A549 (cell line): ENCODE measurements around the gene MSANTD1. TPM values are rescaled to one million over a fixed set of nuclear protein-coding genes. Genes with fewer than 3 reads are reported as not detected.

Experiments
- ATAC-seq, 2 experiments: fragments of 200-7000 bp in 1 of 2; fragments of >200 bp in 1 of 2; cut with Nextera tagmentation in 1 of 2; cut with Tn5 transposase in 1 of 2; 3 replicates each; pipeline versions ENCODE4 v1.8.0 to v1.9.1; 2018 to 2020; ENCODE audit warnings: mild to moderate bottlenecking in 1 of 2, moderate library complexity in 1 of 2
- CTCF ChIA-PET: fragments of 300-600 bp; sonication (Branson Sonifier 250); formaldehyde crosslinking; extraction: SDS; loops from one replicate; lab custom pipeline; 2021; ENCODE audit warnings: antibody characterized with exemption, inconsistent platforms; lab: Yijun Ruan, JAX
- POLR2A ChIA-PET: fragments of 350-600 bp; formaldehyde crosslinking; extraction: SDS; loops from one replicate; lab custom pipeline; 2021; ENCODE audit warnings: antibody characterized with exemption, inconsistent platforms; lab: Yijun Ruan, JAX
- DNase-seq, 2 experiments: peaks; one replicate each; pipeline versions ENCODE4 v3.0.0 to v3.0.0-alpha.2; 2011 to 2016; ENCODE audit warnings: low read depth in 1 of 2, low spot score in 1 of 2
- FAIRE-seq: peaks from 2 replicates; lab custom pipeline; 2011; peaks lifted over from hg19 to GRCh38; lab: Jason Lieb, UNC
- H3K27ac ChIP-seq, 2 experiments: fragments of >200 bp; sonication (Bioruptor Twin); formaldehyde crosslinking; 3 replicates each; pipeline ENCODE4 v1.5.1; 2016 to 2017
- H3K4me1 ChIP-seq: fragments of >200 bp; sonication (Bioruptor Twin); formaldehyde crosslinking; 3 replicates; pipeline ENCODE4 v1.6.1; 2016
- H3K4me2 ChIP-seq: fragments of >200 bp; sonication (Bioruptor Twin); formaldehyde crosslinking; 3 replicates; pipeline ENCODE4 v1.6.1; 2016
- H3K4me3 ChIP-seq: fragments of >200 bp; sonication (Bioruptor Twin); formaldehyde crosslinking; 3 replicates; pipeline ENCODE4 v1.5.1; 2016
- H3K9me3 ChIP-seq: fragments of >200 bp; sonication (Bioruptor Twin); formaldehyde crosslinking; 3 replicates; pipeline ENCODE4 v1.6.1; 2016
- BHLHE40 ChIP-seq: IDR thresholded peaks from 2 replicates; pipeline ENCODE4 v1.6.1; 2012; ENCODE audit warnings: low read depth, low read length, inconsistent platforms
- CHD2 ChIP-seq: fragments of 150-350 bp; IDR thresholded peaks from 2 replicates; pipeline ENCODE4 v1.6.1; 2014; ENCODE audit warnings: low read length; ENCODE audit not compliant: partially characterized antibody
- FOSL2 ChIP-seq, 2 experiments: fragments of 450-650 bp in 1 of 2; fragments of >200 bp in 1 of 2; sonication (Bioruptor Twin) in 1 of 2; formaldehyde crosslinking; IDR thresholded peaks; 2 replicates each; pipeline versions ENCODE4 v1.5.0 to v1.6.1; 2016 to 2020; ENCODE audit warnings: mild to moderate bottlenecking in 1 of 2, moderate library complexity in 1 of 2
- HDAC2 ChIP-seq: fragments of 200-600 bp; sonication (generic); IDR thresholded peaks from 2 replicates; pipeline ENCODE4 v1.6.1; 2016
- HMGXB4 ChIP-seq: fragments of 250-450 bp; sonication (Bioruptor Pico); IDR thresholded peaks from 2 replicates; pipeline ENCODE4 v1.5.0; 2021; ENCODE audit warnings: mild to moderate bottlenecking, moderate library complexity, borderline replicate concordance
- JUNB ChIP-seq: fragments of >200 bp; sonication (Bioruptor Twin); formaldehyde crosslinking; IDR thresholded peaks from 2 replicates; pipeline ENCODE4 v1.6.1; 2016
- KDM1A ChIP-seq: fragments of 200-600 bp; sonication (generic); IDR thresholded peaks from 2 replicates; pipeline ENCODE4 v1.6.1; 2016; ENCODE audit warnings: low read depth, mild to moderate bottlenecking
- KDM5A ChIP-seq: fragments of 200-600 bp; sonication (generic); IDR thresholded peaks from 2 replicates; pipeline ENCODE4 v1.6.1; 2016; ENCODE audit warnings: antibody characterized with exemption, mild to moderate bottlenecking
- MAFK ChIP-seq: fragments of 450-650 bp; IDR thresholded peaks from 2 replicates; pipeline ENCODE4 v1.6.1; 2014; ENCODE audit not compliant: partially characterized antibody
- MYC ChIP-seq: IDR thresholded peaks from 2 replicates; pipeline ENCODE4 v1.6.1; 2012; ENCODE audit warnings: mild to moderate bottlenecking, inconsistent platforms, low read length, improper control_type of control experiment, borderline replicate concordance
- NR3C1 ChIP-seq: fragments of >200 bp; sonication (Bioruptor Twin); formaldehyde crosslinking; IDR thresholded peaks from 3 replicates; pipeline ENCODE4 v1.6.1; 2017
- RAD21 ChIP-seq, 2 experiments: fragments of >200 bp in 1 of 2; sonication (Bioruptor Twin) in 1 of 2; formaldehyde crosslinking in 1 of 2; IDR thresholded peaks in 1 of 2; conservative IDR thresholded peaks in 1 of 2; 2 replicates in 1 of 2; 3 replicates in 1 of 2; pipeline ENCODE4 v1.6.1; 2012 to 2018; ENCODE audit warnings: inconsistent platforms in 1 of 2
- RARB ChIP-seq: fragments of 250-450 bp; sonication (Bioruptor Pico); IDR thresholded peaks from 2 replicates; pipeline ENCODE4 v1.8.0; 2021; ENCODE audit warnings: mild to moderate bottlenecking, moderate library complexity
- TFCP2L1 ChIP-seq: fragments of 250-450 bp; sonication (Bioruptor Pico); IDR thresholded peaks from 2 replicates; pipeline ENCODE4 v1.5.0; 2021; ENCODE audit warnings: mild to moderate bottlenecking
- WGBS: methylation state at CpG from one replicate; pipeline ENCODE4 v1.1.6; 2017; ENCODE audit errors: missing lambda C conversion rate; 5-methylcytosine and 5-hydroxymethylcytosine counted together
- polyA plus RNA-seq, 4 experiments: library from polyadenylated mRNA; depleted of rRNA in 3 of 4; stranded (reverse); fragments of >200 nt; fragmentation: RNase III in 1 of 4; extraction: RNeasy Plus Mini Kit Qiagen cat#74134 plus additional on column Dnase treatment in 1 of 4; gene quantifications; 2 replicates in 3 of 4; 3 replicates in 1 of 4; pipeline ENCODE4 v1.2.3, GENCODE V29; 2011 to 2017
- TF ChIP-seq, protein P1 (sequence below): IDR thresholded peaks from 2 replicates; pipeline ENCODE4 v1.6.1; 2012
- TF ChIP-seq, protein P2 (sequence below): fragments of 150-350 bp; IDR thresholded peaks from 2 replicates; pipeline ENCODE4 v1.6.1; 2014; ENCODE audit warnings: low read depth, mild to moderate bottlenecking, low read length
- TF ChIP-seq, protein P3 (sequence below): IDR thresholded peaks from 2 replicates; pipeline ENCODE4 v1.6.1; 2012; ENCODE audit warnings: low read depth, borderline replicate concordance

Gene MSANTD1
- polyA plus RNA-seq, 2 of the 4 experiments (the other 2 are of a cell fraction) = 0.08 to 0.12 TPM

DNA sequence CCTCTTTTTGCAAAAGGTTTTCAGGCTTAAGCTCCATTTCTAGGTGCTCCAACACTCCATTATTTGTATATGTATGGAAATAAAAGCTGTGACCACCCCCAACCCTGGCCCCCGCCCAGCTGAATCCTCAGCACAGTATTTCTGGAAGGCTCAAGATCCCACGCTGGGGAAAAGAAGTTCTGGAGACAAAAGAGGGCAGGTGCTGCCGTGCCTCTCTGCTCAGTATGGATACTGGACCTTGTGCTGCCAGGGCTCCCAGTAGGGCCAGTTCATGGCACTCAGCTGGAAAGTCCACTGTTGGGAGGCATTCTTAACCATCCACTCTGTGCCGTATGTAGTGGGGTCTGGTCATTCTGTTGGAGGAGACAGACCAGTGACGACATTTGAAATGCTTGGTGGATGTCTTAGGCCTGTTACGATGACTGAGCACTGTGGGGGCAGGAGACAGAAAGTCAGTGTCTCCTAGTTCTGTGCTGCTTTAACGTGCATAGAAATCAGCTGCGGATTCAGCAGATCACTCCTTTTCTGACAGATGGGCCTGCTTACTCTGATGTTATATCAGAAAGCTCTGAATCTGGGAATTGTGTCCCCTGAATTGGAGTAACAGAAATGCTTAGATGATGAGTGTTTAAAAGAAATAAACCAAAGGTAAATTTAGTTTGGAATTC, 48.4 kb upstream of the MSANTD1 start:
- CTCF ChIA-PET = interaction anchor here (1.3 to 1.7 kb wide), 3 partner anchors 16 to 280 kb away, joined by 3 to 4 read pairs (median 4); no protein-coding TSS in a partner anchor
- no peak overlapping the region for H3K27ac ChIP-seq
- FAIRE-seq (no peak), ATAC-seq (no peak), DNase-seq (no peak)
- TF ChIP-seq HDAC2 (no peak), RAD21 (conservative IDR thresholded peaks at IDR 0.05 in 1 of 2, IDR thresholded peaks at IDR 0.05 in 1 of 2) (no peak), TFCP2L1 (CRISPR knock-in tag) (no peak), NR3C1 (no peak), RARB (CRISPR knock-in tag) (no peak), JUNB (no peak), KDM1A (no peak), FOSL2 (IDR thresholded peaks at IDR 0.05) (no peak), FOSL2 (CRISPR knock-in tag; IDR thresholded peaks at IDR 0.05) (no peak), MAFK (no peak)
- TF ChIP-seq, protein P1, sequence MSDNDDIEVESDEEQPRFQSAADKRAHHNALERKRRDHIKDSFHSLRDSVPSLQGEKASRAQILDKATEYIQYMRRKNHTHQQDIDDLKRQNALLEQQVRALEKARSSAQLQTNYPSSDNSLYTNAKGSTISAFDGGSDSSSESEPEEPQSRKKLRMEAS = no peak
- TF ChIP-seq, protein P2, sequence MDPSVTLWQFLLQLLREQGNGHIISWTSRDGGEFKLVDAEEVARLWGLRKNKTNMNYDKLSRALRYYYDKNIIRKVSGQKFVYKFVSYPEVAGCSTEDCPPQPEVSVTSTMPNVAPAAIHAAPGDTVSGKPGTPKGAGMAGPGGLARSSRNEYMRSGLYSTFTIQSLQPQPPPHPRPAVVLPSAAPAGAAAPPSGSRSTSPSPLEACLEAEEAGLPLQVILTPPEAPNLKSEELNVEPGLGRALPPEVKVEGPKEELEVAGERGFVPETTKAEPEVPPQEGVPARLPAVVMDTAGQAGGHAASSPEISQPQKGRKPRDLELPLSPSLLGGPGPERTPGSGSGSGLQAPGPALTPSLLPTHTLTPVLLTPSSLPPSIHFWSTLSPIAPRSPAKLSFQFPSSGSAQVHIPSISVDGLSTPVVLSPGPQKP = no peak
- TF ChIP-seq, protein P3, sequence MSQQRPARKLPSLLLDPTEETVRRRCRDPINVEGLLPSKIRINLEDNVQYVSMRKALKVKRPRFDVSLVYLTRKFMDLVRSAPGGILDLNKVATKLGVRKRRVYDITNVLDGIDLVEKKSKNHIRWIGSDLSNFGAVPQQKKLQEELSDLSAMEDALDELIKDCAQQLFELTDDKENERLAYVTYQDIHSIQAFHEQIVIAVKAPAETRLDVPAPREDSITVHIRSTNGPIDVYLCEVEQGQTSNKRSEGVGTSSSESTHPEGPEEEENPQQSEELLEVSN = no peak
- WGBS = 93% methylated on average over 8 of the region's 8 CpGs
- no peaks in the 10 kb centered on the region for H3K4me1 ChIP-seq
- no peak overlapping the region for H3K4me3 ChIP-seq
- H3K4me2 ChIP-seq = no peak overlapping the region
- POLR2A ChIA-PET = no interaction called here
- no peaks in the 10 kb centered on the region for H3K9me3 ChIP-seq

DNA sequence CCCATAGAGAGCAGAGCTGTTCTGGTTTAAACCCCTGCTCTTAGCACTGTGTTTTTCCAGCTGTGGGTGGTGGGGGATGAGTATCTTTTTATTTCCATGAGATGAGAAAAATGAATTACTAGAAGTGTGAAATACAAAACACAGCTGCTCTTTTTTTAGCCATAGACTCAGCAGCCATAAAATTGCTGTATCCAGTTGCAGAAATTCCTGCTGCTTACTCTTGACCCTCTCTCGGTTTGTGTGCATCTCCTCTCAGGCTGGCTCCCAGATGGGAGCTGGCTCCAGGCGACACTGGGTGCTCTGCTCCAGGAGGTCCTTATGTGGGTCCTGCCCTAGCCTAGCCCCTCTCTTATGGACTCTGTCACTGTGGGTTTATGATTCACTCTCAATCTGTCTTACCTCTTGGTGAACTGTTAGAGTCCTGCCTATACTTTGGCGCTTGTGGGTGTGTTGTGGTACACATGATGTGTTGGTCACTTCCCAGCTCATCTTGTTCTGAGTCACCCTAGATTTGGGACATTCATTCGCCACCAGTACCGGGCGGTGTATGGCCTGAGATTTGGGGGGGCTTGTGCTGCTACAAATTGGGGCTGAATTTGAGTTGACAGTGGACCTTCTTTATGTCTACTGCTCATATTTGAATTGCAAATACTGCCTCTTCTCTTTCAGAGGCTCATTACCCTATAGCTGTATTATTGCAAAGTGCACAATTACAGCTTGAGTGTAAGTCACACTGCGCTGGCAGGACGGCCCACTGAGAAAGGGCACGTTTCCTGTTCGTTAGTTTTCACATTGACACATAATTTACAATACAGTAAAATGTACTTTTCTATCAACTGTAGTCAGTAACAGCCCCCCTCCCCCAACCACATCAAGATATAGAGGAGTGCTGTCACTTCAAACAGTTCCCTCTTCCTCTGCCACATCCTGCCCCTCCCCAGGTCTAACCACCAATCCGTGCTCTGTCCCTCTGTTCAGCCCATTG, 46.9 kb upstream of the MSANTD1 start:
- no peak overlapping the region for H3K4me3 ChIP-seq
- WGBS = 93% methylated on average over 10 of the region's 11 CpGs
- ChIA-PET CTCF (interaction anchor here (1.1 to 1.7 kb wide), 3 partner anchors 17 to 279 kb away, joined by 3 to 4 read pairs (median 3); no protein-coding TSS in a partner anchor), POLR2A (no interaction called here)
- H3K4me2 ChIP-seq = no peak overlapping the region
- no peak for TF ChIP-seq MYC
- no peak for TF ChIP-seq CHD2
- TF ChIP-seq KDM5A = no peak
- no peak for TF ChIP-seq HMGXB4 (CRISPR knock-in tag)
- TF ChIP-seq MAFK = no peak
- no peak for TF ChIP-seq TFCP2L1 (CRISPR knock-in tag)
- TF ChIP-seq BHLHE40 = no peak
- FAIRE-seq (no peak), ATAC-seq (no peak), DNase-seq (no peak)
- no peaks in the 10 kb centered on the region for H3K4me1 ChIP-seq
- no peaks in the 10 kb centered on the region for H3K9me3 ChIP-seq
- H3K27ac ChIP-seq = no peak overlapping the region
